GM23248 (cell line): ENCODE measurements around the gene ISYNA1.

Experiments used
- EZH2 ChIP-seq: fragments of 200-600 bp; sonication (generic); IDR thresholded peaks from 2 replicates; pipeline ENCODE4 v1.6.1; 2018; ENCODE audit warnings: antibody characterized with exemption, mild to moderate bottlenecking; ENCODE audit not compliant: insufficient read depth, poor library complexity, severe bottlenecking
- EZH2phosphoT487 ChIP-seq: fragments of 200-600 bp; sonication (generic); IDR thresholded peaks from 2 replicates; pipeline ENCODE4 v1.6.1; 2018; ENCODE audit warnings: antibody characterized with exemption, moderate library complexity, mild to moderate bottlenecking, low read depth; ENCODE audit not compliant: insufficient read depth

- no peak for TF ChIP-seq EZH2
- no peak for TF ChIP-seq EZH2phosphoT487
These were observed 19.8 kb upstream of the ISYNA1 start for GRCh38 chr19:18457483-18458331.
